Testis (tissue), 2 donors: ENCODE results near the gene OXER1.

Experiments
- CTCF ChIP-seq, 3 experiments: fragments of 450-650 bp in 2 of 3; fragments of 200-600 bp in 1 of 3; sonication (generic) in 1 of 3; IDR thresholded peaks; one replicate each; pipeline ENCODE4 v1.5.1; 2016 to 2019; ENCODE audit warnings: antibody characterized with exemption in 3 of 3, mild to moderate bottlenecking in 2 of 3, moderate library complexity in 1 of 3
- POLR2A ChIP-seq: fragments of 450-650 bp; IDR thresholded peaks from one replicate; pipeline ENCODE4 v1.6.1; 2017; ENCODE audit warnings: antibody characterized with exemption, mild to moderate bottlenecking, moderate library complexity

- TF ChIP-seq CTCF (IDR thresholded peaks at IDR 0.05) (no peak), POLR2A (no peak)
Measured at GRCh38 chr2:42788882-42789281, 24.9 kb upstream of the OXER1 start.
